ENCODE measurements around the gene PPP1R8. TPM values are rescaled to one million over a fixed set of nuclear protein-coding genes. Genes with fewer than 3 reads are reported as not detected.

PPP1R8 gene
- total and polyA plus RNA-seq, 2 experiments from 2014 or later = 13.4 to 50.5 TPM

- H3K36me3 Mint-ChIP-seq (ENCODE audit: low read depth) = peaks cover 24% of the 10 kb centered on the region
- ATAC-seq = no peak
- H2AFZ ChIP-seq = no peak overlapping the region
- TF ChIP-seq EZH2phosphoT487 (IDR thresholded peaks at IDR 0.05; ENCODE audit: unreplicated experiment) (peak; percentile 17), CREB1 (CRISPR knock-in tag; IDR thresholded peaks at IDR 0.05; ENCODE audit: low read depth) (no peak), CTCF (conservative IDR thresholded peaks at IDR 0.05; ENCODE audit: low read depth in 2 of 2) (no peak)
- H3K4me2 ChIP-seq = no peak overlapping the region
- no peaks in the 10 kb centered on the region for H3K27me3 ChIP-seq (ENCODE audit: insufficient read depth)
- H3K27ac Mint-ChIP-seq = no peak overlapping the region
- H3K27ac ChIP-seq (ENCODE audit: low read depth) = no peak overlapping the region
- no peaks in the 10 kb centered on the region for H3K4me1 ChIP-seq (ENCODE audit: insufficient read depth)
- no peaks in the 10 kb centered on the region for H3K36me3 ChIP-seq (ENCODE audit: insufficient read depth)
- H3K4me3 Mint-ChIP-seq = no peak overlapping the region
- no peaks in the 10 kb centered on the region for H3K79me2 ChIP-seq (replicated peaks; ENCODE audit: insufficient read depth)
- H3K4me1 Mint-ChIP-seq = no peaks in the 10 kb centered on the region
- H3K4me3 ChIP-seq = no peak overlapping the region
- no peaks in the 10 kb centered on the region for H4K20me1 ChIP-seq (replicated peaks; ENCODE audit: insufficient read depth)
- H3K9me2 ChIP-seq (ENCODE audit: insufficient read depth) = no peaks in the 10 kb centered on the region
- no peaks in the 10 kb centered on the region for H3K9me3 Mint-ChIP-seq
- H3F3A ChIP-seq (replicated peaks; ENCODE audit: low read depth) = no peaks in the 10 kb centered on the region
- peaks cover 19% of the 10 kb centered on the region for H3K27me3 Mint-ChIP-seq (ENCODE audit: insufficient read depth, low read depth, poor library complexity)
- no peak for DNase-seq (ENCODE audit: low spot score)
Measured at GRCh38 chr1:27878787-27879335, 48.3 kb downstream of the PPP1R8 start.

GRCh38 chr1:27879374-27880082 lies 48.9 kb downstream of the PPP1R8 start:
- Mint-ChIP-seq H3K4me1 (no peaks in the 10 kb centered on the region), H3K4me3 (no peak overlapping the region), H3K27me3 (ENCODE audit: insufficient read depth, low read depth, poor library complexity) (peaks cover 19% of the 10 kb centered on the region), H3K36me3 (ENCODE audit: low read depth) (peaks cover 24% of the 10 kb centered on the region), H3K27ac (no peak overlapping the region), H3K9me3 (no peaks in the 10 kb centered on the region)
- Histone ChIP-seq H2AFZ (no peak overlapping the region), H3K36me3 (ENCODE audit: insufficient read depth) (no peaks in the 10 kb centered on the region), H3K27ac (ENCODE audit: low read depth) (no peak overlapping the region), H3K4me3 (no peak overlapping the region), H3K4me2 (no peak overlapping the region), H3K27me3 (ENCODE audit: insufficient read depth) (no peaks in the 10 kb centered on the region), H3K4me1 (ENCODE audit: insufficient read depth) (no peaks in the 10 kb centered on the region), H3K79me2 (replicated peaks; ENCODE audit: insufficient read depth) (no peaks in the 10 kb centered on the region), H3F3A (replicated peaks; ENCODE audit: low read depth) (no peaks in the 10 kb centered on the region), H3K9me2 (ENCODE audit: insufficient read depth) (no peaks in the 10 kb centered on the region), H4K20me1 (replicated peaks; ENCODE audit: insufficient read depth) (no peaks in the 10 kb centered on the region)
- DNase-seq (ENCODE audit: low spot score) (no peak), ATAC-seq (no peak)
- TF ChIP-seq POLR2AphosphoS5 (IDR thresholded peaks at IDR 0.05; ENCODE audit: low read depth) (no peak), EZH2phosphoT487 (IDR thresholded peaks at IDR 0.05; ENCODE audit: unreplicated experiment) (no peak), ETS1 (IDR thresholded peaks at IDR 0.05) (no peak), ZNF114 (CRISPR knock-in tag; IDR thresholded peaks at IDR 0.05) (no peak), CTCF (conservative IDR thresholded peaks at IDR 0.05; ENCODE audit: low read depth in 2 of 2) (no peak), STAT1 (IDR thresholded peaks at IDR 0.05; ENCODE audit: unreplicated experiment) (no peak), ZNF462 (CRISPR knock-in tag; IDR thresholded peaks at IDR 0.05) (no peak), EZH2 (IDR thresholded peaks at IDR 0.05; ENCODE audit: low read depth, unreplicated experiment) (no peak)
